ENCODE results near the gene SPATA17.

DNA sequence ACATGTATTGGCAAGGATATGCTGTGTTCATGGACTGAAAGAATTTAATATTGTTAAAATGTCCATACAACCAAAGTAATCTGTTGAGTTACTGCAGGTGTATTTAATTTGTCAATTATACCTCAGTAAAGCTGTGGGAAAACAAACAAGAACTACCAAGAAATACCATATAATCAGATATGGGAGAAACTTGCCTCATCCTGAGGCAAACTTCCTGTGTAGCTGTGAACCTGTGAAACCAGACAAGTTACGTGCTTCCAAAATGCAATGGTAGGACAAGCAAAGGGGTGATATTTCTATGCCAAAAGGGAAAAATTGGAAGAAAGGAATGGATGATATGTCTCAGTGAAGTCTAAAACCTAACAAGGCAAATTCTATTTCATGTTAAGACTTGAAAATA is 174.6 kb downstream of the SPATA17 start:
- TF ChIP-seq, protein P1, sequence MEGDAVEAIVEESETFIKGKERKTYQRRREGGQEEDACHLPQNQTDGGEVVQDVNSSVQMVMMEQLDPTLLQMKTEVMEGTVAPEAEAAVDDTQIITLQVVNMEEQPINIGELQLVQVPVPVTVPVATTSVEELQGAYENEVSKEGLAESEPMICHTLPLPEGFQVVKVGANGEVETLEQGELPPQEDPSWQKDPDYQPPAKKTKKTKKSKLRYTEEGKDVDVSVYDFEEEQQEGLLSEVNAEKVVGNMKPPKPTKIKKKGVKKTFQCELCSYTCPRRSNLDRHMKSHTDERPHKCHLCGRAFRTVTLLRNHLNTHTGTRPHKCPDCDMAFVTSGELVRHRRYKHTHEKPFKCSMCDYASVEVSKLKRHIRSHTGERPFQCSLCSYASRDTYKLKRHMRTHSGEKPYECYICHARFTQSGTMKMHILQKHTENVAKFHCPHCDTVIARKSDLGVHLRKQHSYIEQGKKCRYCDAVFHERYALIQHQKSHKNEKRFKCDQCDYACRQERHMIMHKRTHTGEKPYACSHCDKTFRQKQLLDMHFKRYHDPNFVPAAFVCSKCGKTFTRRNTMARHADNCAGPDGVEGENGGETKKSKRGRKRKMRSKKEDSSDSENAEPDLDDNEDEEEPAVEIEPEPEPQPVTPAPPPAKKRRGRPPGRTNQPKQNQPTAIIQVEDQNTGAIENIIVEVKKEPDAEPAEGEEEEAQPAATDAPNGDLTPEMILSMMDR (conservative IDR thresholded peaks at IDR 0.05; ENCODE audit: low read depth, low read length): no peak
- TF ChIP-seq EZH2 (IDR thresholded peaks at IDR 0.05; ENCODE audit: borderline replicate concordance, low read depth, low read length, poor library complexity, severe bottlenecking): no peak

Measured in A673 (cell line).